22Rv1 (cell line): ENCODE measurements around the gene NDRG2.

Experiments used
- H3K27ac ChIP-seq: fragments of 450-650 bp; 2 replicates; pipeline ENCODE4 v1.5.1; 2017
- ZFX ChIP-seq: fragments of 450-650 bp; IDR thresholded peaks from 2 replicates; pipeline ENCODE4 v1.6.1; 2017; ENCODE audit warnings: antibody characterized with exemption, borderline replicate concordance
- TF ChIP-seq, protein P1 (sequence below): fragments of 450-650 bp; IDR thresholded peaks from 2 replicates; pipeline ENCODE4 v1.5.1; 2017; ENCODE audit warnings: mild to moderate bottlenecking

Gene NDRG2

DNA sequence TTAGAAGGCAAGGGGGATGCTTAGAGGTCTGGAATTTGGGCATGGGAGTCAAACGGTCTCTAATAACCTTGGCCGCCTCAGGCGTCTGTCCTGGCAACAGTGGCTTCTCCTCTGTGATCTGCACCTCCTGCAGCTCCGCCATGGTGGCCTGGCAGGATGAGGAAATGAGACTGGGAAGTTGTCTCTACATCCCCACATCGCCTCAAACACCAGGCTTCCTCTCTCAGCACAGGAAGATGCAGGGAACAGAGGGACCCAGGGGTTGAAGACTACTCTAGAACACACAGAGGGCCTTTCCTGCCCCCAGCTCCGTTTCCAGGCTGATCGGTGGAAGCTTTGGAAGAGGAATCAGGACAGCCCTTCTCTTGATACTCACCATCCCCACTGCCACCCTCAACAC is 1.7 kb downstream of the NDRG2 start:
- TF ChIP-seq, protein P1, sequence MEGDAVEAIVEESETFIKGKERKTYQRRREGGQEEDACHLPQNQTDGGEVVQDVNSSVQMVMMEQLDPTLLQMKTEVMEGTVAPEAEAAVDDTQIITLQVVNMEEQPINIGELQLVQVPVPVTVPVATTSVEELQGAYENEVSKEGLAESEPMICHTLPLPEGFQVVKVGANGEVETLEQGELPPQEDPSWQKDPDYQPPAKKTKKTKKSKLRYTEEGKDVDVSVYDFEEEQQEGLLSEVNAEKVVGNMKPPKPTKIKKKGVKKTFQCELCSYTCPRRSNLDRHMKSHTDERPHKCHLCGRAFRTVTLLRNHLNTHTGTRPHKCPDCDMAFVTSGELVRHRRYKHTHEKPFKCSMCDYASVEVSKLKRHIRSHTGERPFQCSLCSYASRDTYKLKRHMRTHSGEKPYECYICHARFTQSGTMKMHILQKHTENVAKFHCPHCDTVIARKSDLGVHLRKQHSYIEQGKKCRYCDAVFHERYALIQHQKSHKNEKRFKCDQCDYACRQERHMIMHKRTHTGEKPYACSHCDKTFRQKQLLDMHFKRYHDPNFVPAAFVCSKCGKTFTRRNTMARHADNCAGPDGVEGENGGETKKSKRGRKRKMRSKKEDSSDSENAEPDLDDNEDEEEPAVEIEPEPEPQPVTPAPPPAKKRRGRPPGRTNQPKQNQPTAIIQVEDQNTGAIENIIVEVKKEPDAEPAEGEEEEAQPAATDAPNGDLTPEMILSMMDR = no peak
- TF ChIP-seq ZFX = no peak
- no peak overlapping the region for H3K27ac ChIP-seq

DNA sequence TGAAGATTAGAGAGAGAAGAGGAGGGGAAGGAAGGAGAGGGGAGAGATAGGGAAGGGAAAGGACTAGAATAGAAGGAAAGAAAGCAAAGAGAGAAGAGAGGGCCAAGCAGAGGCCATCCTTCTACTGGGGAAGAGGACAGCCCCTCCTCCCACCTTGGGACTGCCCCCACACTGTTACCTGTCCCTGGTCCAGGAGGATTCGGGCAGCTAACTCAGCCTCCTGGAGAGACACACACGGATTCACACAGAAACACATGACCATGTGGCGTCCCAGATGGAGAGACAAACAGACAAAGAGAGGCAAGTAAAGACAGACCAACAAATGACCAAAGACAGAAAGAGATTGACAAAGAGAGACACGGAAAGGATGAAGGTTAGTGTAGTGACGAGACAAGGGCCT is 2.2 kb downstream of the NDRG2 start:
- TF ChIP-seq, protein P1 = no peak
- TF ChIP-seq ZFX = no peak
- no peak overlapping the region for H3K27ac ChIP-seq

DNA sequence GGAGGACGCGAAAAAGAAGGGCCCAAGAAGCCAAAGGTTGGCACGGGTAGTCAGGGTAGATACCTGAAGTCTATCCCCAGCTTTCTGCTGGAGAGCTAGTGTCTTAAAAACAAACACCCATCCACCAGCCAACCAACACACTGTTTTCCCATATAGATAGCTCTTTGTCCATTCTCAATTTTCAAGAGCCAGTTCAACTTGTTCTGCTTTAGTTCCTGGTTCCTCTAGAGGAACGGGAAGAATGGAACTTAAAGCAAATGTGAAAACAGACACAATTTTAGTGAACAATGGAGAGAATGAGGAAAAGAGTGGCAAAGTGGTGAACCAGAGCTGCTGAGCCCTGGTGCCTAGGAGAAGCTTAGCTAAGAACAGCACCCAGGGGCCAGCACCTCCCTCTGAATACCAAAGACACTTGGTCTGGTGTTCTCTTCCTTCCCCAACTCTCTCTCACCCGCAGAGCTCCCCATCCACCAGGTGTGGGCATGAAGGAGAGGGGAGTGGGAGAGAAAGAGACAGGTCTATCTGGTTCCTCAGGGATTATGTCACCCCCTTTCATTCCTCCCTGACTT is 3.8 kb downstream of the NDRG2 start:
- H3K27ac ChIP-seq = no peak overlapping the region
- TF ChIP-seq, protein P1 = no peak
- no peak for TF ChIP-seq ZFX

DNA sequence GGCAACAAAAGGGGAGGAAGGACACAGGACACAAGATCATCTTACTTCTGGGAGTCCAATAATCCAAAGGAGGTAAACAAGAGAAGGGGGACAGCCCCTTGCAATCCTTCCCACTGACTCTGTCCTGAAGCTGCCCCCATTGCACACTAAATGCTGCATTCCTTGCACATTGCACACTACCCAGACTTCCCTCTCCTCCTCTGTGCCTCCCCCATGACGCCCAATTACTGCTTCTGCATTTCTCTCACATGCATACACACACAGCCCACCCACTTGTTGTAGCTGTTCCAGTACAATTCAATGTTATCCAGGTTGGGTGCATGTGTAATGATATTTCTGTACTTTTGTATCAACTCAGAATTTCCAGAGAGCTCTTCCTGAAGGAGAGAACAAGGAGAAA is 5.5 kb downstream of the NDRG2 start:
- no peak overlapping the region for H3K27ac ChIP-seq
- no peak for TF ChIP-seq ZFX
- TF ChIP-seq, protein P1 = no peak

DNA sequence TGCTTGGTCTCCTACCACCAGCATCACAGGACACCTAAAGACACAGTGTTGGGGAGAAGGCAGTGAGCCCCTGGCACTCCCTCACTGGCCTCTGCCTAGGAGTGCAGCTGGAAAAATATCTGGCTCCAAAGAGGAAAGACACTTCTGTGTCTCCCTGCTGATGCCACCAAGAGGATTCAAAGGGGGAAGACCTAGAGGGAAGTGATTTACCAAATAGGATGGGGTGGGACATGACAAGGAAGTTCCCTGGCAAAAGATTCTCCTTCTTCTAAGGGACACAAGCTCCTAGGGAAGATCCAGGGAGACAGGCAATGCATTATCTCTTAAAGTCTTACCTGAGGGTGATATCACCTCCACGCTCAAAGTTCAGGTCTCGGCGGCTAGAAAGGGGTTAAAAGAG is 6.1 kb downstream of the NDRG2 start:
- H3K27ac ChIP-seq = no peak overlapping the region
- TF ChIP-seq, protein P1 = no peak
- TF ChIP-seq ZFX = no peak

DNA sequence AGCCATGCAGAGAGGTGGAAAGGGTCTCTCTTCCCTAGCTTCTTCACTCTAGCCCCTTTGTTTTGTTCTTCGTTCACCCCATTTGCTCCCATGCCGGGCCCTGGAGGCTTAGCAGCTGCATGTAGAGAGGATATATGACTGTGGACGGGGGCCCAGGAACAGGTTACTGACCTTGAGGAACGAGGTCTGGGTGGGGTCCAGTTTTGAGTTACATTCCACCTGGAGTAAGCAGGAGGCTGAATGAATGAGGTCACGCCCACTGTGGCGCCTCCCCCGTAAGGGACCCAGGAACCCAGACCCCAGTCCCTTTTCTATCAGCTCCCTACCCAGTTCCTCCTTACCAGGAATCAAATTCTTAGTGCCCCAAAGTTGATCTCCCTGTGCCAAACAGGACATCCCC is 6.6 kb downstream of the NDRG2 start:
- TF ChIP-seq ZFX = no peak
- TF ChIP-seq, protein P1 = no peak
- no peak overlapping the region for H3K27ac ChIP-seq

DNA sequence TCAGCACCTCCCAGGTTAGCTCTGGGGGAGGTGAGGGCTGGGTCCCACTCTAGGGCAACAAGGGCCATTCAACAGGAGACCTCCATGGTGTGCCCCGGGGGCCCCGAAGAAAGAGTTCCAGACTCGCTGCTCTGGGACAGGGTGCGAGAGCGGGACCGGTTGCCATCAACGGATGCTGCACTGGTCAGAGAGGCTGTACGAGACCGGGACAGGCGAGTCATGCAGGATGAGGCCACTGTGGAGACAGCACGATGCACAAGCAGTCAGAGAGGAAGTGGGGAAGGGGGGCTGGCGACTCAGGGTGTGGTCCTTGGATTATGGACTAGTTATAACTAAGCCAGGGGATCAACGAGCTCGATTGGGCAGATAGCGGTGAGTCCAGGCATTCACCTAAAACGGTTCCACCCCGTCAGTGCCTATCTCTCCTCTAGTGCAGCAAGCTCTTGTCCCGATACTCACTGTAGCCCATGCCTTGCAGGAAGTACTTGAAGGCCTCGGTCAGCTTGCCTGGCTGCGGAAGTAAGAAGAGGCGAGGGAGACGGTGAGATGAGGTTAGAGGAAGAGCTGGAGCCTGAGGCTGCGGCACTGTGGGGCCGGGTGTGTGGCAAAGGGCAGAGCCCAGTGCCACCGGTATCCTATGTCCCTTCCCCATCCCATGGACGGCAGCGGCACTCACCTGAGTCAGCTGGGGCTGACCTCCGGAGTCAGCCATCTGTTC is 7.2 kb downstream of the NDRG2 start:
- no peak overlapping the region for H3K27ac ChIP-seq
- TF ChIP-seq ZFX = no peak
- TF ChIP-seq, protein P1 = no peak
